ENCODE results near the gene ECT2.

- no peak for TF ChIP-seq CTCF (conservative IDR thresholded peaks at IDR 0.05; ENCODE audit: low read length)
- no peak for TF ChIP-seq EZH2phosphoT487 (IDR thresholded peaks at IDR 0.05; ENCODE audit: borderline replicate concordance, low read depth, low read length)
Observed at GRCh38 chr3:172707967-172708366, 42.6 kb upstream of the ECT2 start.

All from OCI-LY7 (cell line).